Stimulated activated CD4-positive, alpha-beta T cell treated with anti-CD3 and anti-CD28 coated beads, Interleukin-1b, Interleukin-23, amount 100 ng/mL, for 48 hours (primary cell): ENCODE data around the gene PPP4C.

Experiments used
- DNase-seq: peaks from one replicate; pipeline ENCODE4 v3.0.0-alpha.2; 2020

PPP4C gene

GRCh38 chr16:30131869-30132475, 56.2 kb downstream of the PPP4C start:
- no peak for DNase-seq

GRCh38 chr16:30132591-30132990, 56.8 kb downstream of the PPP4C start:
- DNase-seq = no peak
